ENCODE measurements around the gene GMCL1. TPM values are rescaled to one million over a fixed set of nuclear protein-coding genes. Genes with fewer than 3 reads are reported as not detected.
"Not testable (repeated sequence)": the region's sequence is repeated elsewhere in the genome, so short reads cannot be mapped to it uniquely, and the experiment has no call there.

GMCL1 gene
- polyA plus RNA-seq (ENCODE audit: insufficient read length in 4 of 4): 10 to 100 TPM; 32.1 to 37.4 (median 35.9) TPM

GRCh38 chr2:69829256-69830044 lies at the start of gene GMCL1:
Gene GMCL1, plus strand, starts transcription at chr2:69829660. Its CDS starts 233 bp downstream, at chr2:69829893.
- DNase-seq (ENCODE audit: low read depth in 4 of 4, low spot score in 3 of 4): peak; percentile 93 to 99 (median 94)

DNA sequence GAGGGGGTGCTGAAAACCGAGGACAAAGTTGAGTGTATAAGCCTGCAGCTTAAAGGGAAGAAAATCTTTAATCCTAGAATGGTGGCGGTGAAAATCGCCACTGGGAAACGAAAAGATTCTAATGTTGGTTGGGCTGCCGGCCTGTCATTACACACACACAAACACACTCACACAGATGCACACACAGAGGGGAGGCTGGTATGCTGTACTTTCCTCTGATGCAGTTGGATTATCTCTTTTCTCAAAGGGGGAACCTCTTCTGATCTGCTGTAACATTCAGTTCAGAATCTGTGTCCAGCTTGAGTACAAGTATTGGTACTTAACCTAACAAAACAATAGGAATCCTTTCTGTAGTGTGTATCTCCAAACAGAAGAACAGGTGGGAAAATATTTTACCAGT lies 48.5 kb upstream of the GMCL1 start:
- no peak for DNase-seq (ENCODE audit: low read depth in 4 of 4, low spot score in 3 of 4)

- no peak for DNase-seq (ENCODE audit: low read depth in 4 of 4, low spot score in 3 of 4)
These were observed 47.9 kb upstream of the GMCL1 start for GRCh38 chr2:69781321-69782248.

GRCh38 chr2:69784228-69784627 lies 45.2 kb upstream of the GMCL1 start:
- no peak for DNase-seq (ENCODE audit: low read depth in 4 of 4, low spot score in 3 of 4)

DNA sequence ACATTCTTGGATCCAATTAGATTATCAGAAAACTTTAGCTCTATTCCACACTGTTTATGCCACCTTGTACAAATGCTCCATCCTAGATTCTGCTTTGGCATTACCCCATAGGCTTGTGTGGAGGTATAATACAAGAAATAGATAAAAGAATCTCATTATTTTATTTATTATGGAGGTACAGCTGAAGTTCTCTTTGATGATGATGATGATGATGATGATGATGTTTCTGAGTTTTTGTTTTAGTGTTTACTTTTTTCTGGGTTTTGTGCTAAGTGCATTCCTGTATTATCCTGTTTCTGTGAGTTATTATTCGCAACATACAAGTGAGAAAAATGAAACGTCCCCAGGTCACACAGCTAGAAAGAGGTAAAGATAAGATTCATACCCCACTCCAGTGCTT lies 44.1 kb upstream of the GMCL1 start:
- no peak for DNase-seq (ENCODE audit: low read depth in 4 of 4, low spot score in 3 of 4)

DNA sequence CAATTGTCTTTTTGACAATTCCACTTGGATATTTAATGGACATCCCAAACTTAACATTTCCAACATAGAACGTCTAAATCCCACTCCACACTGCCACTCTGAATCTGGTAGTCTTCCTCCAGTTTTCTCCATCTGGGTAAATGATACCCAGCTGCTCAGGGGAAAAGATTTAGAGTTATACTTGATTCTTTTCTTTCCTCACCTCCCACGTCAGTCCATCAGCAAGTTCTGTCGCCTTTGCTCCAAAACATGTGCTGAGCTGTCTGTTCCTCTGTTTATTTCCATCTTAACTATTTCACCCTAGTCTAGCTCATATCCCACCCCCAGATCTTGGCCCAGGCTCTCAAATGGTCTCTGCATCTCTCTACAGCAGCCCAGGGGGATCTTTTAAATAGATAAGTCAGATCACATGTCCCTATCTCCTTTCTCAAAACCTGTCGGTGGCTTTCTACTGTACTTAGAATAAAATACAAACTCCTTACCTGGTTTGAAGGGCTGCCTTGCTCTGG lies 43.4 kb upstream of the GMCL1 start:
- no peak for DNase-seq (ENCODE audit: low read depth in 4 of 4, low spot score in 3 of 4)

- DNase-seq (ENCODE audit: low read depth in 4 of 4, low spot score in 3 of 4): peak in 1 of 4 donors; percentile 78
These were observed 40.2 kb upstream of the GMCL1 start for GRCh38 chr2:69789175-69789721.

DNA sequence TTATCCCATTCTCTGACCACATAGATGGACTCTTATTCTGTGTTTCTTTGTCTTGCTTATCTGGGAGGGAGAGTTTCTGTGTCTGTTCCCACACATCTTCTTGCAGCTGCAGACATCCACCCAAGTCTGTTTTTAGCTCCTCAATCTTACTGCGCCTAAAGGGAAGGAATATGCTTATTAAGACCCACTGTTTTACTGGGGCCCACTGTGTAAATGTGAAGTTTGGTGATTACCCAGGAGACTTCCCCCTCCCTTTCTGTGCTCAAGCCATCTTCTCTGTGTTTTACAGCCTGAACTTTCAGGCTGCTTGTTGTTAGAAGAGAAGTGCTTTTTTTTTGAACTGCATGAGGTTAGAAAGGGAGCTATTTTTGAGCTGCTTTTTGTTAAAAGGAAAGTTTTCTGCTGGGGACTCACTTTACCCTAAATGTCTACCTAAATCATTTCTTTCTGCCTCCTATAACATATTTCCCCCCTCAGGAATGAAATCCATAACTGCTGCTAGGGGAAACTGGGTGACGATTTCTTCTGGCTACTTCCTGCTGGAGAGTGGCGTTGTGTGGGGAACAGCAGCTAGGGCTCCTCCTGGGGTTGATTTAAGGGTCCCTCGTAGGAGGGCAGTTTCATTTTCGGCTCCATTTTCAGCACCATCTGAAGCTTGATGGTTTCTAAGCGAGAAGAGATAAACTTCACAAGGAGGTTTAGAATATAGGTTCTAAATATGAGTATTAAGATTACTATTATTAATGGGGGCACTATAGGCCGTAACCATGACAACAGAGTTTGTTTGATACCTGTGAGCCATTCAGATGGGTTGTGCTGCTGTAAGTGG lies 39.5 kb upstream of the GMCL1 start:
- no peak for DNase-seq (ENCODE audit: low read depth in 4 of 4, low spot score in 3 of 4)

GRCh38 chr2:69790601-69790959 lies 38.9 kb upstream of the GMCL1 start:
- DNase-seq (ENCODE audit: low read depth in 4 of 4, low spot score in 3 of 4): no peak

DNA sequence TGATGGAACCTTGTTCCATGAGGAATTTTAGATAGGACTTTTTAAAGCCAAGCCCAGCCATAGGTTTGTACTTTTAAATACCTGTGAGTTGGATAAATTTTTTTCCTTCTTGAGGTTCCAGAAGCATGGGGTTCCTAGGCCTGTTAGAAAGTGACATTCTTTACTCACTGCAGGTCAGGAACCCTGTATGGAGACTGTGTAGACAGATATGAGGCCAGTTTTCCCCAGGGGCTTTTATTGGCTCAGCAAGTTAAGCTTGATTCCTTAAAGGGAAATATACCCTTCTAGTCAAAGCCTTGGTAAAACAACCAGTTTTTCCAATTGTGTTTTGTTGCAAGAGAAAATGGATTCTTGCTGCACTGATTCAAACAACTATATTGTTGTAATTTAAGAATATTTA lies 38.4 kb upstream of the GMCL1 start:
- DNase-seq (ENCODE audit: low read depth in 4 of 4, low spot score in 3 of 4): no peak

GRCh38 chr2:69796174-69796573 lies 33.3 kb upstream of the GMCL1 start:
- DNase-seq (ENCODE audit: low read depth in 4 of 4, low spot score in 3 of 4): no peak

GRCh38 chr2:69797235-69797634 lies 32.2 kb upstream of the GMCL1 start:
- DNase-seq (ENCODE audit: low read depth in 4 of 4, low spot score in 3 of 4): no peak

DNA sequence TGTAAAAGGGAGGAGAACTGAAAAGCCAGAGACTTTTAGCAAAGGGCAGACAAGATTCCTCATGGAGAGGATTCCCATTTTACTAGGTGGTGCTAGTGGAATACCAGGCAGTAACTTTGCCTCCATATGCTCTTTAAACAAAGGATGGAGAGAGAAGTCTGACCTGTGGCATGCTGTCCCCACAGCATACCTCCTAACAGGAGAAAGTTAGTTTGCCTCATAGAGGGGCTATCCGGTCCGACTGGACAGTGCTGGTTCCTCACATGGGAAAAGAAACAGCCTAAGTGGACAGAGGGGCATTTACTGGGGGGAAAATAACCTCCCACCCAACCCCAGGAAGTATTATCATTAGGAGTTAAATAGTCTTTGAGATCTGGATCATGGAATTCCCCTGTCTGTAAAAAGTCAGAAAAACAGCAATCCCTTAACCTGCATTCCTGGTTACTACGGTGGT lies 31.6 kb upstream of the GMCL1 start:
- no peak for DNase-seq (ENCODE audit: low read depth in 4 of 4, low spot score in 3 of 4)

- no peak for DNase-seq (ENCODE audit: low read depth in 4 of 4, low spot score in 3 of 4)
These were observed 31.1 kb upstream of the GMCL1 start for GRCh38 chr2:69798290-69798908.

DNA sequence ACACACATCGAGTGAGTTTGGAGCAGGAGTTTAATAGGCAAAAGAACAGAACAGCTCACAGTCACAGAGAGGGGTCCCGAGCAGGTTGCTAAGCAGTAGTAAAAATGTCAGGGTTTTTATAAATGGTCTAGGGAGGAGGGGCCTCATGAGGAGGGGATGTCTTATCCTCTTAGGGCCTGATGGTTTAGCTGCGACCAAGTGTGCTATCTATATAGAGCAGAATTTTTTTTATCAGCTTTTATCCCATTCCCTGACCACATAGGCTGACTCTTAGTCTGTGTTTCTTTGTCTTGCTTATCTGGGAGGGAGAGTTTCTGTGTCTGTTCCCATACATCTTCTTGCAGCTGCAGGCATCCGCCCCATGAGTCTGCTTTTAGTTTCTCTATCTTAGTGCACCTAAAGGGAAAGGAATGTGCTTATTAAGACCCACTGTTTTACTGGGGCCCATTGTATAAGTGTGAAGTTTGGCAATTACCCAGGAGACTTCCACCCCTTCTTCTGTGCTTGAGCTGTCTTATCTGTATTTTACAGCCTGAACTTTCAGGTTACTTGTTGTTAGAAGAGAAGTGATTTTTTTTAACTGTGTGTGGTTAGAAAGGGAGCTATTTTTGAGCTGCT lies 30.4 kb upstream of the GMCL1 start:
- DNase-seq (ENCODE audit: low read depth in 4 of 4, low spot score in 3 of 4): no peak

- no peak for DNase-seq (ENCODE audit: low read depth in 4 of 4, low spot score in 3 of 4)
These were observed 27.6 kb upstream of the GMCL1 start for GRCh38 chr2:69801745-69802290.

- DNase-seq (ENCODE audit: low read depth in 4 of 4, low spot score in 3 of 4): not testable (repeated sequence)
These were observed 26.6 kb upstream of the GMCL1 start for GRCh38 chr2:69802781-69803367.

GRCh38 chr2:69804416-69804815 lies 25.0 kb upstream of the GMCL1 start:
- DNase-seq (ENCODE audit: low read depth in 4 of 4, low spot score in 3 of 4): no peak

DNA sequence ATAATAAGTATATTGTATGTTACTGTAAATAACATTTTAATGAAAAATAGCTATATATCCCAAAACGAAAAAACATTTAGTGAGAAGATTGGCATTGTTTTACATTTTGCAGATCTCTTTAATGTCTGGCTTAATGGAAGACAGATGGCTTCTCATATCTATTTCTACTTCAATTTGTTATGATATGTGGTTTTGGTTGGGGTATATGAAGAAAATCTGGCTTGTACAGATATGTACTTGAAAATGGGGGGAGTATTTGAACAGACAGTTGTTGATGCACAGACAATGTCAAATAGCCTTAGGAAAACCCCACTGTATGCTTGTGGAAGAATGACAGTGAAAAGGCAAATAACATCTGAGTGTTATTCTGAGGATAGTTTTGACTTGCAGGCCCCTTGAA lies 23.6 kb upstream of the GMCL1 start:
- no peak for DNase-seq (ENCODE audit: low read depth in 4 of 4, low spot score in 3 of 4)
